AG04450 (cell line): ENCODE data around the gene TTC1. TPM values are rescaled to one million over a fixed set of nuclear protein-coding genes. Genes with fewer than 3 reads are reported as not detected.

ENCODE experiments used
- CTCF ChIA-PET: fragments of 300-600, 350-600 bp; formaldehyde crosslinking; extraction: SDS; loops from one replicate; lab custom pipeline; 2022; ENCODE audit warnings: antibody characterized with exemption, inconsistent platforms; lab: Charles Lee
- POLR2A ChIA-PET: fragments of 350-600 bp; formaldehyde crosslinking; extraction: SDS; loops from one replicate; lab custom pipeline; 2021; ENCODE audit warnings: antibody characterized with exemption, inconsistent platforms; lab: Yijun Ruan, JAX
- DNase-seq: peaks from one replicate; pipeline ENCODE4 v3.0.0-alpha.2; 2011; ENCODE audit warnings: low read depth, low spot score
- H3K27ac ChIP-seq: one replicate; pipeline ENCODE4 v1.5.1; 2012; ENCODE audit warnings: low read depth, low read length, control low read depth
- H3K27me3 ChIP-seq: one replicate; pipeline ENCODE4 v1.6.0; 2012; ENCODE audit warnings: low read length; ENCODE audit not compliant: control insufficient read depth, insufficient read depth
- H3K4me3 ChIP-seq: 2 replicates; pipeline ENCODE4 v1.5.1; 2011; ENCODE audit warnings: mild to moderate bottlenecking, low read depth, low read length, control low read depth
- H3K9me3 ChIP-seq: 2 replicates; pipeline ENCODE4 v1.5.1; 2012; ENCODE audit warnings: low read length; ENCODE audit not compliant: control insufficient read depth, insufficient read depth
- polyA plus RNA-seq: library from polyadenylated mRNA; depleted of rRNA; stranded (reverse); fragments of >200 nt; gene quantifications from 2 replicates; pipeline ENCODE4 v1.2.3, GENCODE V29; 2011
- TF ChIP-seq, protein P1 (sequence below): IDR thresholded peaks from 2 replicates; pipeline ENCODE4 v1.5.1; 2011; ENCODE audit warnings: low read depth, low read length, control low read depth, inconsistent platforms

Gene TTC1
- polyA plus RNA-seq, 1 experiment: 53.7 TPM

DNA sequence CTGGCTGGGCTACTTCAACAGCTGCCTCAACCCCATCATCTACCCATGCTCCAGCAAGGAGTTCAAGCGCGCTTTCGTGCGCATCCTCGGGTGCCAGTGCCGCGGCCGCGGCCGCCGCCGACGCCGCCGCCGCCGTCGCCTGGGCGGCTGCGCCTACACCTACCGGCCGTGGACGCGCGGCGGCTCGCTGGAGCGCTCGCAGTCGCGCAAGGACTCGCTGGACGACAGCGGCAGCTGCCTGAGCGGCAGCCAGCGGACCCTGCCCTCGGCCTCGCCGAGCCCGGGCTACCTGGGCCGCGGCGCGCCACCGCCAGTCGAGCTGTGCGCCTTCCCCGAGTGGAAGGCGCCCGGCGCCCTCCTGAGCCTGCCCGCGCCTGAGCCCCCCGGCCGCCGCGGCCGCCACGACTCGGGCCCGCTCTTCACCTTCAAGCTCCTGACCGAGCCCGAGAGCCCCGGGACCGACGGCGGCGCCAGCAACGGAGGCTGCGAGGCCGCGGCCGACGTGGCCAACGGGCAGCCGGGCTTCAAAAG, 36.9 kb upstream of the TTC1 start:
- no peak overlapping the region for H3K4me3 ChIP-seq
- CTCF ChIA-PET: no interaction called here
- no peak for DNase-seq
- H3K27me3 ChIP-seq: no peaks in the 10 kb centered on the region
- no peak overlapping the region for H3K27ac ChIP-seq
- TF ChIP-seq, protein P1, sequence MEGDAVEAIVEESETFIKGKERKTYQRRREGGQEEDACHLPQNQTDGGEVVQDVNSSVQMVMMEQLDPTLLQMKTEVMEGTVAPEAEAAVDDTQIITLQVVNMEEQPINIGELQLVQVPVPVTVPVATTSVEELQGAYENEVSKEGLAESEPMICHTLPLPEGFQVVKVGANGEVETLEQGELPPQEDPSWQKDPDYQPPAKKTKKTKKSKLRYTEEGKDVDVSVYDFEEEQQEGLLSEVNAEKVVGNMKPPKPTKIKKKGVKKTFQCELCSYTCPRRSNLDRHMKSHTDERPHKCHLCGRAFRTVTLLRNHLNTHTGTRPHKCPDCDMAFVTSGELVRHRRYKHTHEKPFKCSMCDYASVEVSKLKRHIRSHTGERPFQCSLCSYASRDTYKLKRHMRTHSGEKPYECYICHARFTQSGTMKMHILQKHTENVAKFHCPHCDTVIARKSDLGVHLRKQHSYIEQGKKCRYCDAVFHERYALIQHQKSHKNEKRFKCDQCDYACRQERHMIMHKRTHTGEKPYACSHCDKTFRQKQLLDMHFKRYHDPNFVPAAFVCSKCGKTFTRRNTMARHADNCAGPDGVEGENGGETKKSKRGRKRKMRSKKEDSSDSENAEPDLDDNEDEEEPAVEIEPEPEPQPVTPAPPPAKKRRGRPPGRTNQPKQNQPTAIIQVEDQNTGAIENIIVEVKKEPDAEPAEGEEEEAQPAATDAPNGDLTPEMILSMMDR: no peak
- H3K9me3 ChIP-seq: peaks cover 4% of the 10 kb centered on the region; the same call in 1 of the 2 replicates
- POLR2A ChIA-PET: no interaction called here

DNA sequence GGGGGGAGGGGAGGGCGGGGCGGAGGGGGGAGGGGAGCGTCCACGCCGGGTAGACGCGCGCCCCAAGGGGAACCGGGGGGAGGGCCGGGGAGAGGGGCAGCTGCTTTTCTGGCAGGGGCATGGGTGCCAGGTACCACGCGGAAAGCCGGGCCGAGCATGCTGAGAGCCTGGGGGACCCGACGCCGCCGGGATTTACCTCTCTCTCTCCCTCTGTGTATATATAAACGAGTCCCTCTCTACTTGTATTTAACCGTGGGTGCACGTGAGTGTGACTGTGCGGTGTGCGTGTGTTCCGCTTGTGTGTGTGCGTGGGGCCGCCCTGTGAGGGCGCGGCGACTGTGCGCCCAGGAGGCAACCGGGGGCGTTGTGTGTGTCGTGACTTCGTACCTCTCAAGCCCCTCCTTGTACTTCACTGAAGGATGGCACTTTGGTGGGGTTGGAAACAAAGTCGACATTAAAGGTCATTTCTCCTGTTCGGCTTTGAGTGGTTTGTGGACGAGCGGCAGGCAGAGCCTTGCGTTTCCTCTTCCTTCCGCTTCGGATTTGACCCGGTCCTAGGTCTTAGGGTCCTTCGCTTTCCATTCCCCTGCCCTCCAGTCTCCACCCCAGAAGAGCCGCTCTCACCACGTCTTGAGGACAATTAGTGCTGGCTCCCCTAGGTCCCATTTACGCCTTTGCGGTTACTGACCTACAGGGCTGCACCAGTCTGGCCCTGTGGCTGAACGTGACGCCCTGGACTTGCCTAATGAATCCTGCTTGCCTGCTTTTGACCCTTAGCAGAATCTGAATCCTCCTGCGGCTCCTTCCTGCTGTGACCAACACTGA, 36.2 kb upstream of the TTC1 start:
- no peak overlapping the region for H3K27ac ChIP-seq
- DNase-seq: no peak
- no peak overlapping the region for H3K4me3 ChIP-seq
- H3K27me3 ChIP-seq: no peaks in the 10 kb centered on the region
- CTCF ChIA-PET: interaction anchor here (2.3 kb wide), 1 partner anchor 49 kb away, joined by 7 read pairs; no protein-coding TSS in a partner anchor
- H3K9me3 ChIP-seq: peaks cover 4% of the 10 kb centered on the region; the same call in 1 of the 2 replicates
- TF ChIP-seq, protein P1: no peak
- POLR2A ChIA-PET: no interaction called here

DNA sequence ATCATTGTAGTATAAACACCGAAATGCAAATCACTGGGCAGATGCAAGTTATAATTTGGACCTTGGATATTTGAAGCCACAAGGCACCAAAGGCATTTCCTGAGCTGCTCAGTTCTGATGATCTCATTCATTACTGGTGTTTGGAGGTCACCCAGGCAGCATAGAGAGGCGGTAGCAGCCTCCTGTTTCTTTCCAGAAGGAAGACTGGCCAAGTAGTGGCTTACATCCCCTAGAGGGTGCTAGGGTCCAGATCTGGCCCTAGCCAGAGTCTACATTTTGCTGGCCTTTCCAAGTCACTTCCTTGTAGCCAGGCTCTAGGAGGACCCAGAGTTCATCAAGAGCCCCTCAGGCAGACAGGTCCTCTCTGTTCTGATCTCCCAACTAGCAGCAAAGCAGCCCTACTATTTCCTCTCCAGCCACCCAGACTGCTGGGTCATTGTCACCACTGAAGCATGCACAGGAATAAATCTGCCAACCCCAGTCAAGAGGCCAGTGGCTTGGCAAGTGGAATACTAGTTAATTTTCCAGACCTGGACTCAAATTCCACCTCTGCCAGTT, 33.4 kb upstream of the TTC1 start:
- TF ChIP-seq, protein P1: peak; percentile 74
- H3K4me3 ChIP-seq: no peak overlapping the region
- H3K9me3 ChIP-seq: peaks cover 4% of the 10 kb centered on the region; the same call in 1 of the 2 replicates
- CTCF ChIA-PET: interaction anchor here (0.6 to 2.3 kb wide), 9 partner anchors 9 to 659 kb away, joined by 3 to 19 read pairs (median 3); no protein-coding TSS in a partner anchor
- H3K27me3 ChIP-seq: no peaks in the 10 kb centered on the region
- H3K27ac ChIP-seq: peak overlapping the region; percentile 93
- POLR2A ChIA-PET: no interaction called here
- DNase-seq: peak; percentile 91

DNA sequence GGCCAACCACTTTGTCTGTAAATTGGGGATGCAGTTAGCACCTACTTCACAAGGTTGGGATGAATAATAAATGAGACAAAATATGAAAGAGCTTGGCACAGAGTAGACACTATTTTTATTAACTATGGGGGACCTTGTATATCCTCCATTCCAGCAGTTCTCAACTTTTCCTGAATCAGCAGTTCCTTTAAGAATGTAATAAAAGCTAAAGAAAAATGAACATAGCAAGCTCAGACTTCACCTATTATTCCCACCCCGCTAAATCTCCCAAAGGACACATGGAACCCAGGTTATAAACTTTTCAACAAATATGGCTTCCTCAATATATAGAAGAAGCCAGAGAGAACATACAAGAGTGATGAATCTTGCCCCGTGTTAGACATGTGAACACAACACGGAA, 32.0 kb upstream of the TTC1 start:
- peaks cover 4% of the 10 kb centered on the region; the same call in 1 of the 2 replicates for H3K9me3 ChIP-seq

More for the DNA sequence above, 32.0 kb upstream of the TTC1 start:
- Histone ChIP-seq H3K27me3 (no peaks in the 10 kb centered on the region), H3K27ac (no peak overlapping the region), H3K4me3 (no peak overlapping the region)
- CTCF ChIA-PET: interaction anchor here (0.8 to 2.5 kb wide), 5 partner anchors 8 to 532 kb away, joined by 4 to 19 read pairs (median 7); no protein-coding TSS in a partner anchor
- POLR2A ChIA-PET: no interaction called here
- TF ChIP-seq, protein P1: no peak
- no peak for DNase-seq
